HUDEP-2 (cell line): Measurements from ENCODE around the gene PI4K2B.
"Not testable (repeated sequence)": the region's sequence is repeated elsewhere in the genome, so short reads cannot be mapped to it uniquely, and the experiment has no call there.

ENCODE experiments used
- DNase-seq, 76 experiments: peaks; one replicate each; lab custom pipeline; 2025; ENCODE audit not compliant: unreplicated experiment in 76 of 76; lab: John Stamatoyannopoulos, UW

PI4K2B gene

DNA sequence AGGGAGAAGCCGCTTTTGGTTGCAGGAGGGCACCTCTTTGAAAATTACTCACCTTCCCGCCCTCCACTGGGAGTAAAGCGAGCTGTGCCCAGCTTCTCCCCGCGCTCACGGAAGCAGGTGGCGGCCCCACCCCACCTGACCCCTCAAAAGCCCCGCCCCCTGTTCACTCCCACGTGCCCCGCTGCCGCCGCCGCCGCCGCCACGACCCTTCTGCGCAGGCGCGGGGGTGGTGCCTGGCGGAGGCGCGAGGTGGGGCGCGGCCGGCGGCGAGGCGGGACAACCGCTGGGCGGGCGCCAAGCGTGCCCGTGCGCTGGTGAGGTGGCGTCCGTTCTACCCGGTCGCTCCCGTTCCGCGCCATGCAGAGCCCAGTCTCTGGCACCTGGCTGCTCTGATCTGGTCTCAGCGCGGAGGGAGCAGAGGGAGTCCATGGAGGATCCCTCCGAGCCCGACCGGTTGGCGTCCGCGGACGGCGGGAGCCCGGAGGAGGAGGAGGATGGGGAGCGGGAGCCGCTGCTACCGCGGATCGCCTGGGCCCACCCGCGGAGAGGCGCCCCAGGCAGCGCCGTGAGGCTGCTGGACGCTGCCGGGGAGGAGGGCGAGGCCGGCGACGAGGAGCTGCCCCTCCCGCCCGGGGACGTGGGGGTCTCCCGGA lies at the start of gene PI4K2B:
PI4K2B (plus strand) TSS at position 297 of the 653 bp plus-strand sequence; CDS start at position 428, 131 bp downstream.
- peak in 75 of 76 experiments; percentile 6 to 95 (median 84) for DNase-seq

DNA sequence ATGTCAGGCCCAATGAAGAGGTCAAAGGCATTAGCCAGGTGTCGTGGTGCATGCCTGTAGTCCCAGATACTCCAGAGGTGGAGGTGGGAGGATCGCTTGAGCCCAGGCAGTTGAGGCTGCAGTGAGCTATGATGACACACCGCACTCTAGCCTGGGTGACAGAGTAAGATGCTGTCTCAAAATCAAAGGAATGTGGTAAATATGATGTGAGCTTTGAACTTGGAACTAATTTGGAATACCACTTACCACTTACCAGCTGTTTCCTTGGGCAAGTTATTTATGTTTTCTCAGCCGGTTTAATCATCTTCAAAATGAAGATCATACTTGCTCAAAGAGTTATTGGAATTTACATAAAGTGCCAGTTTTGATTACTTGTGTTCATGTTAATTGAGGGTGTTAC lies 49.8 kb upstream of the PI4K2B start:
- DNase-seq = no peak

DNA sequence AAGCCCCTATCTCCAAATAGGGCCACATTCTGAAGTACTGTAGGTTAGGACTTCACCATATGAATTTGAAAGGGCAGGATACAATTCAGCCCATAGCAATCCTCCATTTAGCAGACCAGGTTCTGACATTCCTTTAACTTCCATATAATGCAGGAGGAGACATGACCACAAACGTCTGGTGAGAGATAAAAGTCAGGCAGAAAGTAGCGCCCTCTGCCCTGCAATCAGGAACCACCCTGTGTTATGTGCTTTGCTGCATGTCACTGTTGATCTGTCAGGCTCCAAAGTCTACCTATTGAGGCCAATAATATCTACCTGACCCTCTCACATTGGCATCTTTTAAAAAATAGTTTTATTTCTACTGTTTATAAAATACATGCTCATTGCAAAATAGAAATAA lies 43.4 kb upstream of the PI4K2B start:
- DNase-seq = peak in 6 of 76 experiments; percentile 2 to 13 (median 8)

DNA sequence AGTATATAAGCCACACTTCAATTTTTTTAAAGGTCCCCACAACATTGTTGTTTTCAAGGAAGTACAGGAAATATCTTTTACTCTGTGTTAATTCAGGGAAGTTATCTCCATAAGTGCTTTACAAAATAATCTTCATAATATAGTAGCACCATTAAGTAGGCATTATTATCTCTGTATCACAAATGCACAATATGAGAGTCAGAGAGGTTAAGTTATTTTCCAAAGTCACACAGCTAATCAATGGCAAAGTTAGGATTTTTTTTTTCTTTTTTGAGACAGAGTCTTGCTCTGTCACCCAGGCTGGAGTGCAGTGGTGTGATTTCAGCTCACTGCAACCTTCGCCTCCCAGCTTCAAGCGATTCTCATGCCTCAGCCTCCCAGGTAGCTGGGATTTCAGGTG lies 35.1 kb upstream of the PI4K2B start:
- DNase-seq = no peak

DNA sequence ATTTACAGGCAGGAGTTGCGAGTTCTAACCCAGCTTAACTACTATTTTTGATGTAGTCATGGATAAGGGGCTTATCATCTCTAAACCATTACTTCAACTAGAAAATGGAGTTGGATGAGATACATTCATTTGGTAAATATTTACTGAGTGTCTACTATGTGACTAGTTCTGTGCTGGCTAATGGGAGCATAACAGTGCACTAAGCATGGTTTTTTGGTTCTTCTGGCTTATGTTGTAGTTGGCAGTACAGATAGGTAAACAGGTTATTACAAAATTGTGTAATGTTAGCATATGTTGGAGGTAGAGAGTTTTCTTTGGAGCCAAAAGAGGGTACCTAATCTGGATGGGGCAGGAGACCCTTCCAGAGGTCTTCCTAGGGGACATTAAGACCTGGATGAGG lies 25.8 kb upstream of the PI4K2B start:
- no peak for DNase-seq

DNA sequence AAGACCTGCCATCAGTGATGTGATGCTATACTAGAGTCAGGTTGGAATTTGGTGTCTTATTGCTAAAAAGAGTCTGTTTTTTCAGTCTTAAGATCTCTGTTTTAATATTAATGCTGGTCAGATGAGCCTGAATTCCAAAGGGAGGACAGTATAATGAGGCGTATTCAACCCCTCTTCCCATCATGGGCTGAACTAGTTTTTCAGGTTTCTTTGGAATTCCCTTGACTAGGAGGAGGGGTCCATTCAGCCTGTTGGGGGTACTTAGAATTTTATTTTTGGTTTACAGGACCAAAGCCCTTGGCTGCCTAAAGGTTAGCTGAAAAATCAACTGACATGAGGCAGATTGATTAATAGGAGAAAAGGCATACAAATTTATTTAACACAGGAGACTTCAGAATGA lies 24.1 kb upstream of the PI4K2B start:
- no peak for DNase-seq

DNA sequence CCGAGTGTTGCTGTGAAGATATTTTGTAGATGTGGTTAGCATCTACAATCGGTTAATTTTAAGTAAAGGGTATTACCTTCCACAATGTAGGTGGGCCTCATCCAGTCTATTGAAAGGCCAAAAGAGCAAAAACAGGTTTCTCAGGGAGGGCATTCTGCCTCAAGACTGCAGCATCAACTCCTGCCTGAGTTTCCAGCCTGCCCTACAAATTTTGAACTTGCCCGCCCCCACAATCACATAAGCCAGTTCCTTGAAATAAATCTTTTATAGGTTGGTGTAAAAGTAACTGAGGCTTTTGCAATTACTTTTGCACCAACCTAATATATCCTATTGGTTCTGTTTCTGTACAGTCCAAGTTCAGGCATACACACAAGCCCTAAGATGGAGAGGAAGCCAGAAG lies 22.1 kb upstream of the PI4K2B start:
- DNase-seq = no peak

DNA sequence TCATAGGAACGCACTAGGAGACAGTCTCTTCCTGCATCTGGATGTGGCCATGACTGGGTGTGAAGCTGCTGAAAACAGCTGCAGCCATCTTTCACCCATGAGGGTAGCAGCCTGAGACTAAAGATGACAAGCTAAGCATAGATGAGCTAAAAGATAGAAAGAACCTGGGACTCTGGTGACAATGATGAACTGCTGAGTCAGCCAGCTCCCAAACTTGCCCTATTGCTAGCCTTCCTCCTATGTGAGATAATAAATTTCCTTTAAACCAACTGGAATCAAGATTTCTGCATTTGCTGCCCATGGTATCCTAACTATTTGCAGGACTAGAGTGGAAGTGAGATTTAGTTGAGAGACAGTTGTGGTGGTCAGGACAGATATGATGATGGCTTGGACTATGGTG lies 21.0 kb upstream of the PI4K2B start:
- DNase-seq = no peak

DNA sequence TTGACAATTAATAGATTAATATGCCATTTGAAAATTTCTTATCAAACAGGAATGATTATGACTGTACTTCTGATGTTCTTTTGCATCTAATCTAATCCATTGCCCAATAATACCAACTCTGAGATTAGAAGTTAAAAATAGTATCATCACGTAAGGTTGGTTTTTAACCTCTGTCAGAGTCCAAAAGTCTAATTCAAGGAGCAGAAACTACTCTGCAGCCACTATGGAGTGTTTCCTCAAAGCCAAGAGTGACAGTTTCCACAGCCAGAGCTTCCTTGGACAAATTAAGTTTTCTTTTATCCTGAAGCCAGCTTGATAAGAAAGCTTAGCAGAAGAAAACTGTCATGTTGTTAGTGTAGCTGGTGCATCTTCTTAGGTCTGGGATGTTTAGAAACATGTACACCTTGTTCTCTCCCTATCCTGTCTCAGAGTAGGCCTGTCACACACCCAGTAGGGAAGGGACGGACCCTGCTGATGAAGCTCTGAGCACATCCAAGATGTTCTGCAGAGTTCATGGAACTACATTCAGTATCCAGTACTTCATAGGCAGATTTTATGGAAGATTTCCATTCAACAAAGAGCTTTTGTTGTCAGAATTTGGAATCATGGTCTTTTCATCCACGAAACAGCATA lies 20.4 kb upstream of the PI4K2B start:
- no peak for DNase-seq

DNA sequence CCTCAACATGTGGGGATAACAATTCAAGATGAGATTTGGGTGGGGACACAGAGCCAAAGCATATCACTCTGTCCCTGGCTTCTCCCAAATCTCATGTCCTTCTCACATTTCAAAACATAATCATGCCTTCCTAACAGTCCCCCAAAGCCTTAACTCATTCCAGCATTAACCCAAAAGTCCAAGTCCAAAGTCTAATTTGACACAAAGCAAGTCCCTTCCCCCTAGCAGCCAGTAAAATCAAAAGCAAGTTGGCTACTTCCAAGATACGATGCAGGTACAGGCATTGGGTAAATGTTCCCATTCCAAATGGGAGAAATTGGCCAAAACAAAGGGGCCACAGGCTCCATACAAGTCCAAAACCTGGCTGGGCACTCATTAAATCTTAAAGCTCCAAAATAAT lies 19.1 kb upstream of the PI4K2B start:
- not testable (repeated sequence) for DNase-seq

DNA sequence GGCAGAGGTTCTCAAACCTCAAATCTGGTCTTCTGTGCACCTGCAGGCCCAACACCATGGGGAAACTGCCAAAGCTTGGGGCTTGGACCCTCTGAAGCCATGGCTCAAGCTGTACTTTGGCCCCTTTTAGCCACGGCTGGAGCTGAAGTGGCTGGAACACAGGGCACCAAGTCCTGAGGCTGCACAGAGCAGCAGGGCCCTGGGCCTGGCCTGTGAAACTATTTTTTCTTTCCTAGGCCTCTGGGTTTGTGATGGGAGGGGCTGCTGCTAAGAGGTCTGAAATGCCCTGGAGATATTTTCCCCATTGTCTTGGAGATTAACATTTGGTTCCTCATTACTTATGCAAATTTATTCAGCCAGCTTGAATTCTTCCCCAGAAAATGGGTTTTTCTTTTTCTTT lies 18.3 kb upstream of the PI4K2B start:
- DNase-seq = no peak

DNA sequence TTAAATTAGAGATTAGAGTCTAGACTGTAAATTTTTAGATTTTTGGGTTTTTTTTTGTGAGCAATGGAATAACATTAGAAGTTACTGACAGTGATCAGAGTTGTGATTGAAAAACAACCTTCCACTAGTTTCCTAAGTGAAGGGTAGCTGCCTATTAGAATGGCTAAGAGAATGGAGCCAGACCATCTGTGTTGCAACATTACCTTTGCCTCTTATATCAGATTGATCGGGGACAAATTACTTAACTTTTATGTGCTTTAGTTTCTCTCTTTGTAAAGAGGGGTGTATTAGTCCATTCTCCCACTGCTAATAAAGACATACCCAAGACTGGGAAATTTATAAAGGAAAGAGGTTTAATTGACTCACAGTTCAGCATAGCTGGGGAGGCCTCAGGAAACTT lies 12.5 kb upstream of the PI4K2B start:
- no peak for DNase-seq

DNA sequence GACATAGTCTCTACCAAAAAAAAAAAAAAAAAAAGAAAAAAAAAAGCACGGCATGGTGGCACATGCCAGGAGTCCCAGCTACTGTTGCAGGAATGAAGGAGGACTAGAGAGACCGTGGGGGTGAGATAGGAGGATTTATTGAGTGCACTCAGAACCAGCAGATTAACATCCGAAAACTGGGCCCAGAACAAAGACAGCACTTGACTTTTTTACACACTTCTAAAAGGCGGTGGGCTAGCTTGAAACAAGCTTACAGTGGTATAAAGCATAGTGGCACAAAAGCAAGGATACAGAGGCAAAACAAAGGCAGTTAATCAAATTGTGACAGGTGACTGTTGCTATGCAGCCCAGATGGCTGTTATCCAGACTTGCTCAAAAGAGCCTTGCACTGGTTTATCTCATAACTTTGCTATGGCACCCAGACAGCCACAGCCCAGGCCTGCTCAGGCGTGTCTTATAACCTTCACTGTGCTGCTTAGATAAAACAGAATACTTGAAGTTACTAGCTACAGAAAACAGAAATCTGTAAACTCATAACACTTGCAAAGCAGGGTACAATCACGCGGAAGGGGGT lies 9.9 kb upstream of the PI4K2B start:
- peak in 26 of 76 experiments; percentile 2 to 47 (median 14) for DNase-seq

DNA sequence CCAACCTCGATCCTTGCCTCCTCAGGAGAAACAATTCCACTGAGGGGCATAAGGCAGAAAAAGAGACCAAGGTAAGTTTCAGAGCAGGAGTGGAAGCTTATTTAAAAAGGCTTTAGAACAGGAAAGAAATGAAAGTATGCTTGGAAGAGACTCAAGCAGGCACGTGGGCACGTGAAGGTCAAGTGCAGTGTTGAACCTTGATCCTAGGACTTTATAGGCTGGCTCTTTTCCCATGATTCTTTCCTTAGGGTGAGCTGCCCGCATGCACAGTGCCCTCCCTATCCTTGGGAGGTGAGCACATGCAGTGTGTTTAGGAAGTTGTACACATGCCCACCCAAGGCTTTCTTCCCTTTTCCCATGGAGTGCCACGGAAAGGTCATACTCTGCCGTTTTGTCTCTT lies 4.0 kb upstream of the PI4K2B start:
- no peak for DNase-seq

DNA sequence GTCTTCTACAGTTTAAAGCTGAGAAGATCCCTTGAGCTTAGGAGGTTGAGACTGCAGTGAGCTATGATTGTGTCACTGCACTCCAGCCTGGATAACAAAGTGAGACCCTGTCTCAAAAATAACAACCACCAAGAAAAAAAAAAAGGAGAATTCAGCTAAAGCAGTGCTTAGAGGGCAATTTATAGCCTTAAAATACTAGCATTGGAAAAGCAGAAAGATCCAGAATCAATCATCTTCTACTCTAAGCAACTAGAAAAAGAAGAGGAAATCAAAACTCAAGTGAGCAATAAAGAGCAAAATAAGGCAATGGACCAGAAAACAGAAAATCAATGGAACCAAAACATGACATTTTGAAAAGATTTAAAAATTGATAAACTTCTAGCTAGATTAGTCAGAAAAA lies 639 bp upstream of the PI4K2B start:
- no peak for DNase-seq

DNA sequence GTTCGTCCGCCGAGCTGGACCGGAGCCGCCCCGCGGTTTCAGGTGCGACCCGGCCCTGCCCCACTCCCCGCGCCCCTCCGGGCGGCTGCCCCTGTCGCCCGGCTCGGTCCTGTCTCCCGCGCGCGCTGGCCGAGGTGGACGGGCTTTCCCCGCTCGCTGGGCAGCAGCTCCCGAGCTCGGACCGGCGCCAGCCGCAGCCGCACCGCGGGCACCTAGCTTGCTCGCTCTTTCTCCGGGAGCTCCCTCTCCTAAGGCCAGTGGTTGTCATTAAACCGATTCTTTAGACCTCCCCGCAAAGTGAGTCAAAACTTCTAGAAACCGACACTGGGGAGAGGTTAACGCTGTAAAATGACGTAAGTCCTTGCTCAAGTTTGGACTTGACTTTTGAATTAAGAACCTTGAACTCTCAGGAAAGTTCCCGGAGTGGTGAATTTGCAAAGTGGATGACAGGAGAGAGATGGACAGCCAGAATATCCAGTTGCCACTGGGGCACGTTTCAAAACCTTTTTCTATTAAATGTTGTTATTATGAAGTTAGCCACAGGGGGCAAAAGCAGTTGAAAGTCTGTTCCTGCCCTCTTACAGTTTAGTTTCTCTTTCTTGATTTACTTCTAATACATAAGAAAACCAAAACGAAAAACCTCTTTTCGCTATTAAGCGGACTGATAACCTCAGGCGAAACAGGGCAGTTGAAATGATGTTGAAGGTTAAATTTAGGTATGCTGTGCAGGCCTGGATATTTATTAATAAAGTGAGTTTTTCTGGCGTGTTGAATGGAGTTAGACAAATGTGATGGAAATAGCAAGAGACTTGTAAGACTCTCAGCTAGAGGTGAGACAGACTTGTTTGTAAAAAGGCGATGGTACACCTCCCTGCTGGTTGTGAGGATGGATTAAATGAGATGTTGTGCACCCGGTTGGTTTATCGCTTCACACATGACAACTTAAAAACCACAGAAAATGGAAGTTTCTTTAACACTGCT lies 847 bp downstream of the PI4K2B start:
- peak in 64 of 76 experiments; percentile 2 to 78 (median 44) for DNase-seq

DNA sequence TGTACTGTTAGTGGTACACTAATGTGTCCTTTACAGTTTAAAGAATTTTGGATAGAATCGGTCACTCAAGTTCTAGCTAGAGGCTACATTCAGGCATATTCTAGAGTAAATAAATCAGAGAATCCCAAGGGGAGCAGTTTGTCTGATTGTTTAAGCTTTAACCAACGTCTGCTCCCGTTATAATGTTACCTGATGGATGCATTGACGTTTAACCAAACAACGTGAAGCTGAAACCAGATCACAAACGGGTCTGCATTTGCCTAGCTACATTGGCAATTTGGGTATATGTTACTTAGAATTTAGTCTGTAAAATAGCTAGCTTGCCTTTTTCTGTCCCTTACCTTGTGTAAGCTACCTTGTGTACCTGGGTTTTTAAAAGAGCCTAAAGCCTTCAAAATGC lies 1.6 kb downstream of the PI4K2B start:
- no peak for DNase-seq

DNA sequence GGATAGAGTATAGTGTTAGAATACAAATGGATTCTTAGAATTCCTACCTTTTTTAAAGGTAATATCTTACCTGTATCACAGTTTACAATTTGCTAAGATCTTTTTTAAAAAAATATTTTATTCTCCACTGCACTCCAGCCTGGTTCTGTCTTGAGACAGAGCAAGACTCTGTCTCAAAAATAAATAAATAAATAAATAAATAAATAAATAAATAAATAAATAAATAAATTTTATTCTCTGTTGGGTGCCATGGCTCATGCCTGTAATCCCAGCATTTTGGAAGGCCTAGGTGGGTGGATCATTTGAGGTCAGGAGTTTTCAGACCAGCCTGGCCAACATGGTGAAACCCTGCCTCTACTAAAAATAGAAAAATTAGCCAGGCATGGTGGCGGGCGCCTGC lies 2.2 kb downstream of the PI4K2B start:
- DNase-seq = not testable (repeated sequence)

DNA sequence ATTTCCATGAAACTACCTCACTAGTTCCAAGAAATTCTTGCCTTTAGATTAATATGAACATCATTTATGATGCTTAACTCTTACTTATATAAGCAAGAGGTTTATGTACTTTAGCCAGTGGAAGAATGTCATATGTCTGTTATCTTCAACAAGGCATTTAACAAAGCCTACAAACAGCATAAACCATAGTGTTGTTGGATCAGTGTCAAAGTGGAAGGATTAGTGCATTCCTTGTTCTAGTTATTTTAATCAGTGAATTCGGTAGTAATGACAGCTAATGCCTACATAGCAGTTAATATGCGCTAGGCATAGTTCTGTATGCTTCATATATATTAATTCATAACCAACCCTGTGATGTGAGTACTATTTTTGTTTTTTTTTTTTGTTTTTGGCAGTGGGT lies 3.1 kb downstream of the PI4K2B start:
- DNase-seq = no peak

DNA sequence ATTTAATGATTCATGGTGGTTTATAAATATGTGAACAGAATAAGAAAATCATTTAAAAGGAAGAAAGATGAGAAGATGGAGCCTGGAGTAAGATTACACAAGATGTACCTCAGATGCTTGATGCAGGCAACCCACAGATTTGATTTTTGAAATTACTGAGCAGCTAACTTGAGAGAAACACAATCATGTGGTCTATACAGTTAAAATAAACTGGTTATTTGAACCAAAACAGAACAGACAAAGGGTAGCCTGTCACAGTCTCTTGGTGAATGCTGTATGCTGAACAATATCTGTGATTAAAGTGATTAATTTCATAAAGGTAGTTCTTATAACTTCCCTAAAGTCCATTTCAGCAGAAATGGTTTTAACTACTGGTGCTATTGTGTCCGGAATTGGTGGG lies 4.2 kb downstream of the PI4K2B start:
- no peak for DNase-seq

DNA sequence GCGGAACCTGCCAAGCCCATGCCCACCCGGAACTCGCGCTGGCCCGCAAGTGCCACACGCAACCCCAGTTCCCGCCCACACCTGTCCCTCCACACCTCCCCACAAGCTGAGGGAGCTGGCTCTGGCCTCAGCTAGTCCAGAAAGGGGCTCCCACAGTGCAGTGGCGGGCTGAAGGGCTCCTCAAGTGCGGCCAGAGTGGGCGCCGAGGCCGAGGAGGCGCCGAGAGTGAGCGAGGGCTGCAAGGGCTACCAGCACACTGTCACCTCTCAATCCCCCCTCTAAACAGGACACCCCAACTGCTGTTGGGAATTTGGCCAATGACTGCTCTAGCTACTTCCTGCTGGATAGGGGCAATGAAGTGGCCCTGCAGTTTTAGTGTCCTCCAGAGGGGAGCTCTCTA lies 5.7 kb downstream of the PI4K2B start:
- not testable (repeated sequence) for DNase-seq
